ENCODE data around the gene TMEM170A.

Gene TMEM170A

GRCh38 chr16:75491876-75492275 lies 27.4 kb upstream of the TMEM170A start:
- no peak for DNase-seq (ENCODE audit: low read depth)
- no peak overlapping the region for H3K4me3 ChIP-seq (ENCODE audit: low read depth, low read length)
- TF ChIP-seq CTCF (IDR thresholded peaks at IDR 0.05; ENCODE audit: low read depth, low read length) (peak; percentile 21), MYC (IDR thresholded peaks at IDR 0.05; ENCODE audit: low read depth, low read length) (no peak), POLR2A (IDR thresholded peaks at IDR 0.05; ENCODE audit: extremely low read depth, insufficient read length) (no peak), MAX (IDR thresholded peaks at IDR 0.05; ENCODE audit: low read depth, low read length) (no peak)

- no peak for DNase-seq (ENCODE audit: low read depth)
- TF ChIP-seq MYC (IDR thresholded peaks at IDR 0.05; ENCODE audit: low read depth, low read length) = no peak
- TF ChIP-seq MAX (IDR thresholded peaks at IDR 0.05; ENCODE audit: low read depth, low read length) = no peak
- TF ChIP-seq CTCF (IDR thresholded peaks at IDR 0.05; ENCODE audit: low read depth, low read length) = no peak
- TF ChIP-seq POLR2A (IDR thresholded peaks at IDR 0.05; ENCODE audit: extremely low read depth, insufficient read length) = no peak
- H3K4me3 ChIP-seq (ENCODE audit: low read depth, low read length) = no peak overlapping the region
These were observed 23.8 kb upstream of the TMEM170A start for GRCh38 chr16:75488322-75488721.

GRCh38 chr16:75486676-75487313 lies 22.3 kb upstream of the TMEM170A start:
- DNase-seq (ENCODE audit: low read depth) = no peak
- no peak overlapping the region for H3K4me3 ChIP-seq (ENCODE audit: low read depth, low read length)
- TF ChIP-seq MAX (IDR thresholded peaks at IDR 0.05; ENCODE audit: low read depth, low read length) (no peak), MYC (IDR thresholded peaks at IDR 0.05; ENCODE audit: low read depth, low read length) (no peak), CTCF (IDR thresholded peaks at IDR 0.05; ENCODE audit: low read depth, low read length) (no peak), POLR2A (IDR thresholded peaks at IDR 0.05; ENCODE audit: extremely low read depth, insufficient read length) (no peak)

- TF ChIP-seq MYC (IDR thresholded peaks at IDR 0.05; ENCODE audit: low read depth, low read length) (no peak), MAX (IDR thresholded peaks at IDR 0.05; ENCODE audit: low read depth, low read length) (no peak), CTCF (IDR thresholded peaks at IDR 0.05; ENCODE audit: low read depth, low read length) (no peak), POLR2A (IDR thresholded peaks at IDR 0.05; ENCODE audit: extremely low read depth, insufficient read length) (no peak)
- no peak overlapping the region for H3K4me3 ChIP-seq (ENCODE audit: low read depth, low read length)
- no peak for DNase-seq (ENCODE audit: low read depth)
These were observed 21.7 kb upstream of the TMEM170A start for GRCh38 chr16:75486014-75486675.

GRCh38 chr16:75485230-75486013 lies 20.9 kb upstream of the TMEM170A start:
- no peak for TF ChIP-seq CTCF (IDR thresholded peaks at IDR 0.05; ENCODE audit: low read depth, low read length)
- TF ChIP-seq MAX (IDR thresholded peaks at IDR 0.05; ENCODE audit: low read depth, low read length) = no peak
- TF ChIP-seq POLR2A (IDR thresholded peaks at IDR 0.05; ENCODE audit: extremely low read depth, insufficient read length) = no peak
- TF ChIP-seq MYC (IDR thresholded peaks at IDR 0.05; ENCODE audit: low read depth, low read length) = no peak
- no peak for DNase-seq (ENCODE audit: low read depth)
- no peak overlapping the region for H3K4me3 ChIP-seq (ENCODE audit: low read depth, low read length)
